Glomerular visceral epithelial cell (primary cell): ENCODE measurements around the gene IL10RB.
"Not testable (repeated sequence)": the region's sequence is repeated elsewhere in the genome, so short reads cannot be mapped to it uniquely, and the experiment has no call there.

Source experiments
- DNase-seq: peaks from one replicate; pipeline ENCODE4 v3.0.0-alpha.2; 2016; ENCODE audit errors: extremely low spot score

Gene IL10RB

GRCh38 chr21:33301632-33302002 is 35.5 kb downstream of the IL10RB start:
- no peak for DNase-seq

GRCh38 chr21:33302055-33302454 is 35.9 kb downstream of the IL10RB start:
- DNase-seq = no peak

GRCh38 chr21:33302796-33303195 is 36.6 kb downstream of the IL10RB start:
- no peak for DNase-seq

- DNase-seq = no peak
Measured at GRCh38 chr21:33305344-33305671, 39.1 kb downstream of the IL10RB start.

GRCh38 chr21:33305938-33306337 is 39.8 kb downstream of the IL10RB start:
- DNase-seq = no peak

GRCh38 chr21:33308586-33309490 is 42.7 kb downstream of the IL10RB start:
- DNase-seq = peak; percentile 46

GRCh38 chr21:33309778-33310177 is 43.6 kb downstream of the IL10RB start:
- no peak for DNase-seq

GRCh38 chr21:33312121-33312520 is 46.0 kb downstream of the IL10RB start:
- no peak for DNase-seq

- no peak for DNase-seq
Measured at GRCh38 chr21:33313183-33313582, 47.0 kb downstream of the IL10RB start.

- no peak for DNase-seq
Measured at GRCh38 chr21:33313611-33314010, 47.4 kb downstream of the IL10RB start.

- peak; percentile 60 for DNase-seq
Measured at GRCh38 chr21:33314111-33314510, 47.9 kb downstream of the IL10RB start.

- DNase-seq = no peak
Measured at GRCh38 chr21:33315946-33316710, 50.0 kb downstream of the IL10RB start.

- DNase-seq = no peak
Measured at GRCh38 chr21:33317145-33317544, 51.0 kb downstream of the IL10RB start.

GRCh38 chr21:33317786-33318486 is 51.8 kb downstream of the IL10RB start:
- no peak for DNase-seq

- DNase-seq = not testable (repeated sequence)
Measured at GRCh38 chr21:33321005-33321404, 54.8 kb downstream of the IL10RB start.

- DNase-seq = not testable (repeated sequence)
Measured at GRCh38 chr21:33323610-33324009, 57.4 kb downstream of the IL10RB start.

GRCh38 chr21:33324291-33325221 is 58.4 kb downstream of the IL10RB start, which contains the start of gene IFNAR1:
IFNAR1 (plus strand) TSS chr21:33324970; CDS start chr21:33325056, 86 bp downstream.
- DNase-seq = peak; percentile 99

- peak; percentile 60 for DNase-seq
Measured at GRCh38 chr21:33325222-33326067, 59.3 kb downstream of the IL10RB start.

- no peak for DNase-seq
Measured at GRCh38 chr21:33327326-33327725, 61.2 kb downstream of the IL10RB start.

- DNase-seq = no peak
Measured at GRCh38 chr21:33327792-33328433, 61.7 kb downstream of the IL10RB start.
